Stimulated activated CD8-positive, alpha-beta memory T cell treated with anti-CD3 and anti-CD28 coated beads, Interleukin-7, amount 100 ng/mL, for 4 hours (primary cell): ENCODE data around the gene TTC9C.
"Not testable (repeated sequence)": the region's sequence is repeated elsewhere in the genome, so short reads cannot be mapped to it uniquely, and the experiment has no call there.

ENCODE experiments used
- DNase-seq, 2 donors: peaks; one replicate each; pipeline ENCODE4 v3.0.0-alpha.2; 2020; ENCODE audit warnings: low read depth in 2 of 2

TTC9C gene, protein sequence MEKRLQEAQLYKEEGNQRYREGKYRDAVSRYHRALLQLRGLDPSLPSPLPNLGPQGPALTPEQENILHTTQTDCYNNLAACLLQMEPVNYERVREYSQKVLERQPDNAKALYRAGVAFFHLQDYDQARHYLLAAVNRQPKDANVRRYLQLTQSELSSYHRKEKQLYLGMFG

GRCh38 chr11:62728171-62728988, at the start of gene TTC9C:
Gene TTC9C, plus strand, starts transcription at chr11:62728486. Its CDS starts 363 bp downstream, at chr11:62728849.
- peak; percentile 77 for DNase-seq

GRCh38 chr11:62678770-62679696, 49.3 kb upstream of the TTC9C start, which contains the start of gene UBXN1:
Gene UBXN1, minus strand, starts transcription at chr11:62679073. Its CDS starts 150 bp downstream, at chr11:62678923.
- DNase-seq: peak; percentile 80 to 82

DNA sequence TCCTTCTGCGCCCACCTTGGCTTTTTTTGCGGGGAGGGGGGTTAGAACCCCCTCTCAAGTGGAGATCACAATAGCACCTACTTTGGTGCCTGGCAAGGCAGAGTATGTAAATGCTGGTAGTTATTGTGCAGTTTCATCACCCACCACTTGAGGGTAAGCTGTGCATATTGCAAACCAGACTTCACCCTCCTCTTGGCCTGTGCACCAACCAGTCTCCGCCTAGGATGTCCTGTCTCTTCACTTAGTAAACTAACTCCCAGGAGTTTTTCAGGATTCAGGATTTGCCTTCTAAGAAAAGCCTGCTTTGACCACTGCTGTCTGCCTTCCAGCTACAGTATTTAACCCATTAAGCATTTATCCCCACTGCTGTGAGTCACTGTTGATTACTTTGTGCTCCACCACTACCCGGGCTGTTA, 47.5 kb upstream of the TTC9C start:
- no peak for DNase-seq

- no peak for DNase-seq
These were observed 45.8 kb upstream of the TTC9C start for GRCh38 chr11:62682518-62682917.

DNA sequence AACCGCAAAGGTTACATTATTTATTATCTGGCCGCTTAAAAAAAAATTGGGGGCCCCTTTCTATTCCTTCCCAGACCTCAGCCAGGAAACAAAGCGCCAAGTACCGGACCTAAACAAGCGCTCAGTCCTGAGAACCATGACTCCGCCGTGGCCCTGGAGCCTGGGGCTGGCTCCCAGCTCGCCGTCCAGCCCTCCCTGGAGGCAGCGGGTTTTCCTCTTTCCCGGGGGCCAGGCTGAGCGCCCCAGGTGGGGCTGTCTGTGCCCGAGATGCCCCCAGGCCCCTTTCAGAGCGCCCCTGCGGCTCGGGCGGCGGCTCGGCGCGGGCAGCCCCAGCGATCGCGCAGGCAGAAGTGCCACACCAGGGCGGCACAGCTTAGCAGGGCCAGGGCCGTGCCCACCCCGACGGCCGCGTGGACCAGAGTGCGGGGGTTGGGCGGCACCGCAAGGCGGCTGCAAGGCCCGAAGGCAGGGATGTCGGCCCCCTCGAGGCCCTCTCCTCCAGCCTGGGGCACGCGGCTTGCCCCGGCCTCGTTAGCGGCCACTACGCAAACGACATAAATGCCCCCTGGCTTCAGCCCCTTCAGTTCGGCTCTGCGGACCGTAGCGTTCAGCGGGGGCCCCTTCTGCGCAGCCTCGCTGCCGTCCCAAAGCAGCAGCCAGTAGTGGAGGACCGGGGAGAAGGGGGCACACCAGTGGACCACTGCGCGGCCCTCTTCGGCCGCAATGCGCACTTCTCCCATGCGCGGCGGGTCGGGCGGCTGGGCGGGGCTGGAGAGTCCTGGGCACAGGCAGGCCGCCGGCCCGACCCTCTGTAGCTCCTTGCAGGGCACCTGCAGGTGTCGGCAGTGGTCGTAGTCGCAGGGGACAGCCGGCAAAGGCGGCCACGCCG, 40.5 kb upstream of the TTC9C start:
- no peak for DNase-seq

DNA sequence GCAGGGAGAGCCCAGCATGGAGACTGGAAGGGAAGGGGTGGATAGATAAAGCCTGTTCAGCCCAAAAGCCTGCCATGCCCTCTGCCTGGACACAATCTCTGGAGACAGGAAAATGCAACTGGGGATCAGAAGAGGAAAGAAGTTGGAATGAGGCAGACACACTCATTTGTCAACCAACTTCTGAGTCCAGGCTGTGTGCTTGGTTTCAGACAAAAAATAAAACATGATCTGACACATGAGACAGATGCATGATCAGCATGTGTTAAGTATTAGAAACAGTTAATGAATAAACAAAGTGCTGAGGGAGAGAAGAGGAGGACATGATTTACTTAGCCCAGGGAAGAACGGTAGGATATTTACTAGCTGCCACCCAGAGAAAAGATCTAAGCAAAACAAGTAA, 39.8 kb upstream of the TTC9C start:
- no peak for DNase-seq

GRCh38 chr11:62689421-62690183, 38.7 kb upstream of the TTC9C start, which contains the start of gene LRRN4CL:
Gene LRRN4CL, minus strand, starts transcription at chr11:62689530. Its CDS starts 1,022 bp downstream, at chr11:62688508.
- no peak for DNase-seq

GRCh38 chr11:62693624-62694023, 34.7 kb upstream of the TTC9C start:
- not testable (repeated sequence) for DNase-seq

DNA sequence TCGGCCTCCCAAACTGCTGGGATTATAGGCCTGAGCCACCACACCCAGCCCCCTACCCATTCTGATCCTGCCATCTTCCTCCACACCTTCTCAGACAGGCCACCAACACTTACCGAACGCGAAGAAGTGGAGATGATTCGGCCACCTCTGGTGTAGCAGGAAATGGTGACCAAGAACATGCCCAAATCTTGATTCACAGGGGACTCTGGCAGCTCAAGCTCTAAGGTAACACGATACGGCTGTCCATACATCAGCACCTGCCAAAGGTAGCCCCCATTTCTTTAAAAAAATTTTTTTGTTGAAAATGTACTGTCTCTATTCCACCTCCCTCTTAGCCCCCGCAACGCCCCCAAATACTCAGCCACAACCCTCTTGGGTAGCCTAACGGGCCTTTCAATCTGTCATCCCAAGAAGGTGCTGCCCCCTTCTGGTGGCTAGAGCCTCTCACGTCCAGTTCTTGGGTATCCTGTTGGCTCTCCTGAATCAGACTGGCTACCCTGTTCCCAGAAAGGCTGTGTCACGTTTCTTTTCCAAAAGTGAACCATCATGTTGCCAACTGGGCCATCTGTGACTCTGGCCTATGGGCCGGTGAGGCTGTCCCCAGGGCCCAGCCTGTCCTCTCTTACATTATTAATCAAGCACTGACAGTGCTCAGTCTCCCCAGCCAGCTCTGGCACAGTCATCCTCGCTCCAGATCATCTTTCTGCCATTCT, 33.7 kb upstream of the TTC9C start:
- DNase-seq: peak; percentile 66 to 71

GRCh38 chr11:62702246-62702645, 26.0 kb upstream of the TTC9C start:
- no peak for DNase-seq

GRCh38 chr11:62703921-62704320, 24.4 kb upstream of the TTC9C start:
- DNase-seq: not testable (repeated sequence)

- DNase-seq: no peak
These were observed 22.9 kb upstream of the TTC9C start for GRCh38 chr11:62705413-62705812.

- peak; percentile 84 to 93 for DNase-seq
These were observed 22.1 kb upstream of the TTC9C start for GRCh38 chr11:62705880-62706849.

GRCh38 chr11:62706850-62707247, 21.4 kb upstream of the TTC9C start:
- no peak for DNase-seq

DNA sequence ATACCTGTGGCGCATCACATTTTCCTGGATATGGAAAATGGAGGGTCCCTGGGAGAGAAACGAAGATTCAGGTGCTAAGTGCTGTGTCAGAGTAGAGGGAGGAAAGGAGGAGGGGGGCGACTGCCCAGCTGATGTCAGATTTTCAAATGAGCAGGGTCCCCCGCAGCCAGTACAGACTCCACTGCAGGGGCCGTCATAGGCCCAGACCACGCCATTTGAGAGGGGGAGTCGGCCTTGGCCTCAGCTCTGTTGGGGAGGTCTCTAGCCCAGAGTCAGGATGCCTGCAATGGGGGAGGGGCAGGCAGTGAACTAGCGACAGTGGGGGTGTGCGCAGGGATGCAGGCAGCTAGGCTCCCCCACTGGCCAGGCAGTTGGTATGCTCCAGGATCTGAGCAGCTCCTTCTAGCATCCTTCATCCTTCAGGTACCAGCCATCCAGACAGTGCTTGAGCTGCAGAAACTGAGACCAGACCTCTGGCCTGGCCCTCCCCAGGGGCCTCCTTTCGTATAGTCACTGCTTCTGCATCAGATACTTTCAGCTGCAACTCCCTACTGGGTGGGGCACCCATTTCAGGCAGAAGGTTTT, 20.9 kb upstream of the TTC9C start, which contains the start of the genes BSCL2 and GNG3:
TSS of gene BSCL2 (minus strand) at position 148 of the 585 bp plus-strand sequence. CDS start 229 bp downstream, outside the sequence.
TSS of gene GNG3 (plus strand) at position 400 of the 585 bp plus-strand sequence. CDS start 620 bp downstream, outside the sequence.
- DNase-seq: no peak

DNA sequence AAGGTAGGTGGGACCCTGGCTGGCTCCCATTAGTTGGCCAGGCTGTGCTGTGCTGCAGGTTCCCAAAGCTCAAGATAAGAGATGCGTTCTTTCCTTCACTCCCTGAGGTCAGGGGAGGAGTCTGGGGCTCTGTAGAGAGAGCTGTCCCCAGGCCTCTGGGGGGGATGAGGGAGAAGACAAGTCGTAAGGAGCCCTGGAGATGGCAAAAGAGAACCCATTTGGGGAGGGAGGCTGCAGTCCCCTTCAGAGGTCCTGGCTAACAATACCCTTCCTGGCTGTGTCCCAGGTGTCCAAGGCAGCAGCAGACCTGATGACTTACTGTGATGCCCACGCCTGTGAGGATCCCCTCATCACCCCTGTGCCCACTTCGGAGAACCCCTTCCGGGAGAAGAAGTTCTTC, 19.9 kb upstream of the TTC9C start:
- DNase-seq: no peak

DNA sequence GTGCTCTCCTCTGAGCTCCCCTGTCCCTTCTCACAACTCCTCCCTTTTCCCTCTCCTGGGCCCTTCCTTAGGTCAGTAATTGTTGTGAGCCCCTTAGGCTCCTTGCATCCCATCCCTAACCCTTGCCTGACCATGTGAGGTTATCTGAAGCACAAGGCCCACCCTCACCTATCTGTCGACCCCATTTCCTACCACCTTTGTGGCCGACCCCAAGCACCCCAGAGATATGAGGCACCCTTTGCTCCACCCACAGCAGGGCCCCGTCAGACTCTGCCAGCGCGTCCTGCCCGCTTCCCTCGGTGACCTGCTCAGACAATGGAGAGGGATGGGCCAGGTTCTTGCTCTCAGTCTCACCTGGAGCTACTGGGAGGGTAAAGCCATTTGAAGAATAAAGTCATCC, 19.5 kb upstream of the TTC9C start:
- peak; percentile 14 to 30 for DNase-seq
